ENCODE data around the gene C20orf204.

- no peak for TF ChIP-seq POLR2A (IDR thresholded peaks at IDR 0.05)
- no peak for TF ChIP-seq CTCF (IDR thresholded peaks at IDR 0.05)
These were observed 31.1 kb downstream of the C20orf204 start for GRCh38 chr20:64067005-64067632.

All from vagina (tissue), 2 donors.